ENCODE data around the gene TIGIT.

- TF ChIP-seq PCBP1 (IDR thresholded peaks at IDR 0.05; ENCODE audit: borderline replicate concordance, low read depth, low read length) (no peak), ZSCAN30 (CRISPR knock-in tag; IDR thresholded peaks at IDR 0.05) (no peak), ATF5 (CRISPR knock-in tag; IDR thresholded peaks at IDR 0.05; ENCODE audit: low read depth) (no peak), NFIC (IDR thresholded peaks at IDR 0.05; ENCODE audit: low read length) (no peak), ZNF24 (IDR thresholded peaks at IDR 0.05) (no peak)
Observed at GRCh38 chr3:114336857-114337256, 43.0 kb downstream of the TIGIT start.

All from HepG2 (cell line).